Activated CD8-positive, alpha-beta memory T cell treated with anti-CD3 and anti-CD28 coated beads, Interleukin-2, amount 50 U/mL, for 1 hour (primary cell): ENCODE data around the gene GPR42.
"Not testable (repeated sequence)": the region's sequence is repeated elsewhere in the genome, so short reads cannot be mapped to it uniquely, and the experiment has no call there.

ENCODE experiments used
- DNase-seq: peaks from one replicate; pipeline ENCODE4 v3.0.0-alpha.2; 2020; ENCODE audit errors: extremely low read depth

Gene GPR42

DNA sequence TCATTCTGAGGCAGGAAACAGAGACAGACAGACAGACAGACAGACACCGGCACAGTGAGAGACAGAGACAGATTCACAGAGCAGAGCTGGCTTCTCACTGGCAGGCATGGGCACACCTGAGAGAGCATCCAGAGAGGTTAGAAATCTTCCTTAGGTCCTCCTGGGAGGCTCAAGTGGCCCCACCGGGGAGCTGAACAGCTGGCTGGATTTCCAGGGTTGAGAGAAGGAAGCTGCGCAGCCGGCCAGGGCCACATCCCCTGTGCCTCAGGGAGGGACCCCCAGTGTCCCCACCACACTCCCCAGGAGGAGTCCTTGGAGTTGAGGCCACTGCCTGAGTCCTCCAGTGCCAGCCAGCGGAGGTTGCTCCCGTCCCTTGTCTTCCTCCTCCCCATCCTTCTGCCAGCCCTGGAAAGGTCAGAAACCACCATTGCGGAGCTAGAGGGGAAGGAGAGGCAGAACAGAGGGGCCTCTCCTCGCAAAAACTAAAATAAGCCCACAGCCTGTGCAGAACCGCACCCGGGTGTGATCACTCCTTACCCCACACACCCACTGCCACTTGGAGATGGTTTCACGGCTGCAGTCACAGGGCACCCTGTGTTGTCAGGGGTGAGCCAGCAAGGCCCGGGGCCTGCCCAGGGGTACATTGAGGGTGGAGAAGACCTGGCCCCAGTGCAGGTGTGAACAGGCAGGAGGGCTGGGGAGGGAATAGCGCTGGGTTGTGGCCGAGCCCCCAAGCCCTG is 8.4 kb upstream of the GPR42 start:
- DNase-seq: no peak

DNA sequence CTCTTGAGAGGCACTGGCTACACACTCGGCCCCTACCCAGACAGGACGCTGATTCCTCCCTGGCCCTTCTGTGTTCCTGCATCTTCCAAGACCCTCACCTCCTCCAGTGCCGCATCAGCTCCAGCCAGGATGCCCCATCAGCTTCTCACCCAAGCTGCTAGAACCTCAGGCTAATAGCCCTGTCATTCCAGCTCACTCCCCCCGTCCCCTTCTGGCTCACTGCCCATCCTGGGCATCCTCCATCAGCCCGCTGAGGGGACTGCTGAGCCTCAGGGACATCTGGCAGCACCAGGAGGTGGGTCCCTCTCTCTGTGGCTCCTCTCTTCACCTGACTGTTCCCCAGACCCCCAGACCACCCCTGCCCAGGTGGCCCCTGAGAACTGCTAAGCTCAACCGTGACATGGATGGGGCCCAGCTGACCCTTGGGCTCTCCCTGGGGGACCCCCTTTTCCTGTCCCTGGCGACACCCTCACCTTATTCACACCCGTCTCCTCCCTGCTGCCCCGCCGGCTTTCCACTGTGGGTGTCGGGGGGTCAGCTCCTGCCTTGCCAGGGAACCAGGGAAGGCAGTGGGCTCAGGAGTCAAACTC is 7.8 kb upstream of the GPR42 start:
- no peak for DNase-seq

DNA sequence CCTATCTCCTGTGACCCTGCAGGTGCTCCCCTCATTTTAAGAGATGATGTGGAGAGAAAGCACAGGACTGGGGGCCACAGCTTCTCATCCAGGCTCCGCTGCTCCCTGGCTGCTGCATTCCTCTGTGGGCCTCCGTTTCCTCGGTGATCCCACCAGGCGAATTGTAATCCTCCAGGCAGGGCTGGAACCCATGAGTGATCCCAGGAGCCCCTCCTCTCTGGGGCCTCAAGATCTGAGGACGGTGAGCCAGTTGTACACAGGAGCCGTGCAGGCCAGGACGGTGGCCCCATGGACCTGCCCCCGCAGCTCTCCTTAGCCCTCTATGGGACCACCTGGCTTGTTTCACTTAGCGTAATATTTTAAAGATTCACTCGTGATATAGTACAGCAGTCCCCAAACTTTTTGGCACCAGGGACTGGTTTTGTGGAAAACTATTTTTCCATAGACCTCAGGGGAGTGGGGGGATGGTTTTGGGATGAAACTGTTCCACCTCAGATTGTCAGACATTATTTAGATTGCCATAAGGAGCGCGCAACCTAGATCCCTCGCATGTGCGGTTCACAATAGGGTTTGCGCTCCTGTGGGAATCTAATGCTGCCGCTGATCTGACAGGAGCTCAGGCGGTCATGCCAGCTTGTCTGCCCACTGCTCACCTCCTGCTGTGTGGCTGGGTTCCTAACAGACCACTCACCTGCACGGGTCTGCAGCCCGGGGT is 7.0 kb upstream of the GPR42 start:
- DNase-seq: no peak

DNA sequence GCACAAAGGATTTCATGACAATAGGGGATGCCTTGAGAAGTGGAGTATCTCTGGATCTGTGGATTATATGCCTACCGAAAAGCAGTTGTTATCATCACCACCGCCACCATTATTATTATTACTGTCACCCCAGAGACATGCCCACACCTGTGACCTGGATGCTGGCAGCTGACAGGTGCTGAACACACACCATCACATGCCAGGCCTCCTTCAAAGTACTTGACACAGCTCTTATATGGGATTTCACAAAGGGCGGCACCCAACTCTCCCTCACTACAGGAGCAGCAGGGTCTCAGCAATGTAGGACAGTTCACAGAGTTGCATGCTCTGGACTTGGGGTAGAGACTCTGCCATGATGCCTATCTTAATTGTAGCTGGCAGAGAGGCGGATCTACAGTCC is 5.6 kb upstream of the GPR42 start:
- no peak for DNase-seq

DNA sequence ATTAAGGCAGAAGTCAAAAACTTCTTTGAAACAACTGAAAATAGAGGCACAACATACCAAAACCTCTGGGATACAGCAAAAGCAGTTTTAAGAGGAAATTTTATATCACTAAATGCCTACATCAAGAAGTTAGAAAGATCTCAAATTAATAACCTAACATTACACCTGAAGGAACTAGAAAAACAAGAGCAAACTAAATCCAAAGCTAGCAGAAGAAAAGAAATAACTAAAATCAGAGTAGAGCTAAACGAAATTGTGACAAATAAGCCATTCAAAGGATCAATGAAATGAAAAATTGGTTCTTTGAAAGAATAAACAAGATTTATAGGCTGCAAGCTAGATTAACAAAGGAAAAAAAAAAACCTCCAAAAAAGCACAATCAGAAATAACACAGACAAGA is 2.5 kb upstream of the GPR42 start:
- no peak for DNase-seq

DNA sequence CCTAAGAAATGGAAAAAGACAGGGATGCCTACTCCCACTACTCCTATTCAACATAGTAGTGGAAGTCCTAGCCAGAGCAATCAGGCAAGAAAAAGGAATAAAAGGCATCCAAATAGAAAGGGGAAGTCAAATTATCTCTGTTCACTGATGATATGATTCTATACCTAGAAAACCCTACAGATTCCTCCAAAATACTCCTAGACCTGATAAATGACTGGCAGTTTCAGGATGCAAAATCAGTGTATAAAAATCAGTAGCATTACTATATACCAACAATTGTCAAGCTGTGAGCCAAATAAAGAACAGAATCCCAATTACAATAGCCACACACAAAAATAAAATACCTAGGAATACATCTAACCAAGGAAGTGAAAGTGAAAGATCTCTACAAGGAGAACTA is 1.3 kb upstream of the GPR42 start:
- no peak for DNase-seq

DNA sequence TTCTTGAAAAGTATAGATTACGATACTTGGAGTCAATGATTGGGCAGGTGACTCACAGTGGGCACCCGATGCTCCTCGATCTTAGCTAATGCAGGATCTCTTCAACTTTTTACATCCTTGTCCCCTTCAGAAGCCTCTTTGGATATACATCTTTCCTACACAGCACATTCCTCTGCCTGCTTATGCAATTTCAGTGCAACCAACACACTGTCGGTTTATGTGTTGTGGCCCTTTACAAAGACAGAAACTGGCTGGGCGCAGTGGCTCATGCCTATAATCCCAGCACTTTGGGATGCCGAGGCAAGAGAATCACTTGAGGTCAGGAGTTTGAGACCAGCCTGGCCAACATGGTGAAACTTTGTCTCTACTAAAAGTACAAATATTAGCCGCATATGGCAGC is 2.6 kb downstream of the GPR42 start:
- DNase-seq: no peak

DNA sequence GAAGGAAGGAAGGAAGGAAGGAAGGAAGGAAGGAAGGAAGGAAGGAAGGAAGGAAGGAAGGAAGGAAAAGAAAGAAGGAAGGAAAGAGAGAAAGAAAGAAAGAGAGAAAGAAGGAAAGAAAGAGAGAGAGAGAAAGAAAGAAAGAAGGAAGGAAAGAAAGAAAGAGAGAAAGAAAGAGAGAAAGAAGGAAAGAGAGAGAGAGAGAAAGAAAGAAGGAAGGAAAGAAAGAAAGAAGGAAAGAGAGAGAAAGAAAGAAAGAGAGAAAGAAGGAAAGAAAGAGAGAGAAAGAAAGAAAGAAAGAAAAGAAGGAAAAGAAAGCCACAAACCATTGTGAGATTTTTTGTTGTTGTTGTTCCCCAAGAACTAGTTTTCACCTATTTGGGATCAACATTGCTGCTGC is 3.2 kb downstream of the GPR42 start:
- DNase-seq: not testable (repeated sequence)

DNA sequence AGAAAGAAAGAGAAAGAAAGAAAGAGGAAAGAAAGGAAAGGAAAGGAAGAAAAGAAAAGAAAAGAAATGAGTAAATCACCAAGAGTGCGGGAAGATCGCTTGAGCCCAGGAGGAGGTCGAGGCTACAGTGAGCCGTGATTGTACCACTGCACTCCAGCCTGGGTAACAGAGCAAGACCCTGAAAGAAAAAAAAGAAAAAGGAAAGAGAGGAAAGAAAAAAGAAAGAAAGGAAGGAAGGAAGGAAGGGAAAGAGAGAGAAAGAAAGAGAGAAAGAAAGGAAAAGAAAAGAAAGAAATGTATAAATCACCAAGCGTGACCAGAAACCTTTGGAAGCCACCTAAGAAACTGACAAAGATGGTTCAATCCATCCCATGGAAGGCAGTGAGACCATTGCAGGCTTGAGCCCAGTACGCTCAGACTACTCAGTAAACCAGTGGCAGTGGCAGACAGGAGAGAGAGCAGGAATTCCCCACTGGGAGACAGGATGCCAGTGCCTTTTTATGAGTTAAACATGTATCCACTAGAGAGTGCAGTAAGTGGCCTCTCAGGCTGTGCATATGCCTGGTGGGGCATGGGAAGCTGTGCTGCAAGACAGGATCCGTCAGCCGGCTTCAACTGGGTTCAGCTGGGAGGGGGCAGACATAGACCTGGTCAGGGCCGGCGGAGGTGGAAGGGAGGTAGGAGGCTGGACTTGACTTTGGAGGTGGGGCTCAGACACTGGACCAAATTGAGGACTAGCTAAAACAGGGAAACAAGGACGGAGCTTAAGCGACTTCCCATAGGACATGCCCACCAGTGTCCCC is 4.8 kb downstream of the GPR42 start:
- DNase-seq: no peak

DNA sequence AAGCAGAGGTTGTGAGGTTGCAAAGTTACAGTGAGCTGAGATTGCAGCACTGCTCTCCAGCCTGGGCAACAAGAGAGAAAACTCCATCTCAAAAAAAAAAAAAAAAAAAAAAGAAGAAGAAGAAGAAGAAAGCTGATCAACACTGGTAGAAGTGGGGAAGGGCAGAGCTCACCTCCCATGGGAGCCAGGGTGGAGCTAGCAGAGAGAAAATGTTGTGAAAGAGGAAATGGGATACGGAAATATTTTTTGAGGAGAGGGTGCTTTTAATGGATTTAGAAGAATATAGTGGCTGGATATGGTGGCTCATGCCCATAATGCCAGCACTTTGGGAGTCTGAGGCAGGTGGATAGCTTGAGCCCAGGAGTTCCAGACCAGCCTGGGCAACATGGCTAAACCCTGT is 6.8 kb downstream of the GPR42 start:
- DNase-seq: no peak

DNA sequence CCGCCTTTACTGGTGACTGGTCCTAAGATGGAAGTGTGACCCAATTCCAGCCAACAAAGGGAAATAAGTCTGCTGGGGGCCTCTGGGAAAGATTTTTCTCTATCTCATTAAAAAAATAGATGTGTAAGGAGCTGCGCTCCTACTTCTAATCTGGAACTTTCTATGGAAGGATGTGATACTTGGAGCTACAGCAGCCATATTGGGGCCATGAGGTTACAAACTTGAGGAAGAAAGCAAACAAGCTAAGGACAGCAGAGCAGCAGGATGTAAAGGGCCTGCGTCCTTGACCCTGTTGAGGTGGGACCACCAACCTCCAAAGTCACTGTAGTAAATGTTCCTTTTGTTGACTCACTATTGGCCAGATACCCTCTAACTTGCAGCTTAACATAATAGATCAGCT is 7.5 kb downstream of the GPR42 start:
- no peak for DNase-seq

DNA sequence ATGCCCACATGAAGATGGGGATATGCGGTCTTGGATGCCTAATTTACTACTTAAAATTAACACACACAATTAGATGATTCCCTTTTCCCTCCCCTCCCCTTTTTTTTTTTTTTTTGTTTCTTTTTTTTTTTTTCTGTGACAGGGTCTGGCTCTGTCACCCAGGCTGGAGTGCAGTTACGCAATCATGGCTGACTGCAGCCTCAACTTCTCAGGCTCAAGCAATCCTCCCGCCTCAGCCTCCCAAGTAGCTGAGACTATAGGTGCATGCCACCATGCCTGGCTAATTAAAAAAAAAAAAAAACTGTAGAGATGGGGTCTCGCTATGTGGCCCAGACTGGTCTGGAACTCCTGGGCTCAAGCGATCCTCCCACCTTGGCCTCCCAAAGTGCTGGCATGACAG is 8.7 kb downstream of the GPR42 start:
- not testable (repeated sequence) for DNase-seq

DNA sequence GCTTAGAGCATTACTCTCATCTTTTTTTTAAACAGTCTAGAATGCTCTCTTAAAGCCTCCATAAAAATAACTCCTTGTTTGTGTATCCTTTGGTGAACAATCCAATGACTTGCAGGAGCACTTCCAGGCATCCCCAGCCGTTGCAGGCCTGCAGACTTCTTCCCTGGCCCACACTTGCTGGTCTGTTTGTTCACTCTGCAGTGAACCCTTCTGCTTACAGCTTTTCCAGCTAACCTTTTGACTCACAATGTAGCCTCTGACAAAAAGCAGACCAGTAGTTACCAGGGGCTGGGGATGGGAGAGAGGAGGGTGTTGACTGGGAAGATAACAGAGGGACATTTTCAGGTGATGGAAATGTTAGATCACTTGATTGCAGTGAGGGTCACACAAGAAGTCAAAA is 9.1 kb downstream of the GPR42 start:
- DNase-seq: no peak

DNA sequence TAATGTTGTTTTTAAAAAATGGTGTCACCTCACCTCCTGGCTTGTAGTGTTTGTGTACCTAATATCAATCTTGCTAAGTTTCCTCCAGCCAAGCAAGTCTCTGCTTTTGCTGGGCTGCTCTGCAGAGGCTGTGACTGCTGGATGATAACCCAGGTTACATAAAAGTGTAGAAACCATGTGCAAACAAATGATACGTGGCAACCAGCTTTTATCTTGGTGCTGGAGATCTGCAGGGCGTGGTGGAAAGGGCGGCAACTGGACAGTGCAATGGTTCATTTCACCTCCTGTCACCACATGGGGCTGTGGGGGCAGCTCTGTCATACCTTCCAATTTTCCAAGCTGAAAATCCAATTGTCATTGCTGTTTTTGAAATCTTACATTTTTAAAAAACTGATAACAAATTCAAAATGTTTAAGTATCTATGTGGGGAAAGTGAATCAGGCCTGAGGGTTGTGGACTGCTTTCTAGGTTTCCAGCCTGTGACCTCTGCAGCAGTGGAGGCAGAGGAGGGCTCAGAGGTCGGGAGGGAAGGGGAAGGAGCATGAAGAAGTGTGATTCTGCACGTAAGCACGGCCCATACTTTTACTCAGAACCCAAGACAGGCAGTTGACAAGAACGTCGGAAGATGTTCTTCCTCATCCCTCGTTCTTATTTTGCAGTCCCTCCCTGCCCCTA is 9.7 kb downstream of the GPR42 start:
- no peak for DNase-seq

DNA sequence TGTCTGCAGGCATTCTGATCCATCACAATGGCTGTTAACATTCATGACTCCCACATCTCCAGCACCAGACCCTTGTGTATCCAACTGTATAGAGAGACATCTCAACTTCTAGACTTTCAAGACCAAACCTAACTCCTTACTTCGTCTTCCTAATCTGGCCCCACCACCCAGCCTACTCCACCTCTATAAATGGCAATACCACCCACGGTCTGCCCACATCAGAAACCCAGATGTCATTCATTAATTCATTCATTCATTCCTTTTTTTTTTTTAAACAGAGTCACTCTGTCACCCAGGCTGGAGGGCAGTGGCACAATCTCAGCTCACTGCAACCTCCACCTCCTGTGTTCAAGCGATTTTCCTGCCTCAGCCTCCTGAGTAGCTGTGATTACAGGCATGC is 10.4 kb downstream of the GPR42 start:
- no peak for DNase-seq

DNA sequence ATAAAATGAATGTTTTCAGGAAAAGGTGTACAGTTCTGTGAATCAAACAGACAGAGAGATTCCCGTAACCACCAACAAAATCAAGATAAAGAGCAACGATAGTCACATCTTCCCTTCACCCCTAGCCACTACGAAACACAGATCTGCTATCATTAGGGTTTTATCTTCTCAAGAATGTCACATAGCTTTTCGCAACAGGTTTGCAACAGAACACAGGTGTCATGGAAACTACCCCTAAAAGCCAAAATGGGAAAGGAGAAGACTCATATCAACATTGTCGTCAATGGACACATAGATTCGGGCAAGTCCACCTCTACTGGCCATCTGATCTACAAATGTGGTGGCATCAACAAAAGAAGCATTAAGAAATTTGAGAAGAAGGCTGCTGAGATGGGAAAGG is 11.1 kb downstream of the GPR42 start:
- DNase-seq: no peak

DNA sequence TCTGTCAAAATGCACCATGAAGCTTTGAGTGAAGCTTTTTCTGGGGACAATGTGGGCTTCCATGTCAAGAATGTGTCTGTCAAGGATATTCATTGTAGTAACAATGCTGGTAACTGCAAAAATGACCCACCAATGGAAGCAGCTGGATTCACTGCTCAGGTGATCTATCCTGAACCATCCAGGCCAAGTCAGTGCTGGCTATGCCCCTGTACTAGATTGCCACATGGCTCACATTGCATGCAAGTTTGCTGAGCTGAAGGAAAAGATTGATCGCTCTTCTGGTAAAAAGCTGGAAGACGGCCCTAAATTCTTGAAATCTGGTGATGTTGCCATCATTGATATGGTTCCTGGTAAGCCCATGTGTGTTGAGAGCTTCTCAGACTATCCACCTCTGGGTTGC is 12.7 kb downstream of the GPR42 start:
- DNase-seq: no peak

DNA sequence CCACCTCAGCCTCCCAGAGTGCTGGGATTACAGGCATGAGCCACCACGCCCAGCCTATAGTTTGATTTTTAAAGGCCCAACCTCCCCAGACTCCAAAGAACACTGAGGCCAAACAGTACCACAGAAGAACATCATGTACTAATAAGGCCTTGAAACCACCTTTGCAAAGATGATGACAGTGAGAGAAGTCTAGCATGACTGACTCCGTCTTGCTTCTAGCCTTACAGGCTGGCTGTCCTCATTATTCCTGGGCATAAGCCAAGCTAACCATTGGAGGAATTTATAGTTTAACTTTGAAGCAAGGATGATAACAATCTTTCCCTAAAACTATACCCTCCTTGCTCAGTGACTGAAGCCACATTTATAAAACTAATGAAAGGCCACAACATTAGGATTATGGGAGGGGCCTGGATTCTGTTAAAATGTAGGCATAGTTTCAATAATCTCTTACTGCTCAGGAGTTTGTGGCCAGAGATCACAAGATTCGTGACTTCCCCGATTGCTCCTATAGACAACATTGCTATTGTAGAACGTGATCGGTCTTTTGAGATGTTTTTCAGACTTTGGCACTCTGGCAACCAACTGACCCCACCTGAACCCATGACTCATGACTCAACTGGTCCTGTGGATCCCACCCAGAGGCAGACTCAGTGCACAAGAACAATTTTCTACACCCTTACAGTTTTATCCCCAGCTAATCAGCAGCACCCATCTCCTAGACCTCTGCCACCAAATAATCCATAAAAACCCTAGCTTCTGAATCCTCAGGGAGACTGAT is 17.6 kb downstream of the GPR42 start:
- DNase-seq: no peak

DNA sequence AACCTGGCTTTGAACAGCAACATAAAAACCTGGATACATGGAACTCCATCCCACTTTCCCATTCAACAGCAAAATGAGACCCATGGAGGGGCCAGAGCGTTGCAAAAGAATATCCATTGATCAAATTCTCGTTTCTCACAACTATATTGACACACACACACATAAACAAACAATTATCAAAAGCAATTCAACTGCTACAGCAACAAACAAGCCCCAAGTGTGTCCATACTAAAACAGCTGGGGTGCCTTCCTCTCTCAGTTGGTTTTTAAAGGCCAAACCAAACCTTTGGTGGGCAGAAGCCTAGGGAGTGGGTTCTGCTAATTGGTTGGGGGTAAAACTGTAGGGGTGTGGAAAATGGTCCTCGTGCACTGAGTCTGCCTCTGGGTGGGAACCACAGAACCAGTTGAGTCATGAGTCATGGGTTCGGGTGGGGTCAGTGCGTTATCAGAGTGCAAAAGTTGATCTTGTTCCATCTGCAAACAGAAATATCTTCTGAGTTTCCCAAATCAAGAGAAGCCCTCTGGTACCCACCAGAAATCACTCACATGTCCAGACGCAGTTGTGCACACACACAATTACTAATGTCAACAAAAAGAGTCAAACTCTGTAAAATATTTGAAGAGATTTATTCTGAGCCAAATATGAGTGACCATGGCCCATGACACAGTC is 18.5 kb downstream of the GPR42 start:
- no peak for DNase-seq
